GM19395 (cell line): ENCODE measurements around the gene IFI27L1.
A peak's percentile ranks its signal among the peaks of the same experiment; 100 is the strongest.

Source experiments
- ATAC-seq: cut with Tn5 transposase; IDR thresholded peaks from one replicate; pipeline ENCODE4 v1.9.1; 2021; ENCODE audit warnings: mild to moderate bottlenecking, moderate library complexity; ENCODE audit not compliant: unreplicated experiment

Gene IFI27L1

GRCh38 chr14:94080621-94081385 lies at the start of gene IFI27L1, which contains the start of gene DDX24:
TSS of gene IFI27L1 (plus strand) at chr14:94081310. CDS start at chr14:94096938, 15,628 bp downstream.
TSS of gene DDX24 (minus strand) at chr14:94081202. CDS start at chr14:94079742, 1,460 bp downstream.
- peak; percentile 99 for ATAC-seq

GRCh38 chr14:94031883-94032279 lies 49.2 kb upstream of the IFI27L1 start:
- ATAC-seq, result no peak

GRCh38 chr14:94034886-94035285 lies 46.2 kb upstream of the IFI27L1 start:
- ATAC-seq, result no peak

- ATAC-seq, result peak; percentile 96
These were observed 44.6 kb upstream of the IFI27L1 start for GRCh38 chr14:94036313-94037167.

- no peak for ATAC-seq
These were observed 43.2 kb upstream of the IFI27L1 start for GRCh38 chr14:94037954-94038353.

- no peak for ATAC-seq
These were observed 42.6 kb upstream of the IFI27L1 start for GRCh38 chr14:94038510-94038909.

GRCh38 chr14:94038921-94039629 lies 42.0 kb upstream of the IFI27L1 start:
- no peak for ATAC-seq

GRCh38 chr14:94040247-94040646 lies 40.9 kb upstream of the IFI27L1 start:
- no peak for ATAC-seq

- no peak for ATAC-seq
These were observed 40.3 kb upstream of the IFI27L1 start for GRCh38 chr14:94040796-94041195.

- no peak for ATAC-seq
These were observed 39.4 kb upstream of the IFI27L1 start for GRCh38 chr14:94041551-94042346.

- ATAC-seq, result no peak
These were observed 38.5 kb upstream of the IFI27L1 start for GRCh38 chr14:94042433-94043091.

- no peak for ATAC-seq
These were observed 37.9 kb upstream of the IFI27L1 start for GRCh38 chr14:94043111-94043755.

GRCh38 chr14:94043756-94044475 lies 37.2 kb upstream of the IFI27L1 start:
- ATAC-seq, result no peak

GRCh38 chr14:94044476-94045091 lies 36.5 kb upstream of the IFI27L1 start:
- no peak for ATAC-seq

- no peak for ATAC-seq
These were observed 36.0 kb upstream of the IFI27L1 start for GRCh38 chr14:94045101-94045500.

- ATAC-seq, result no peak
These were observed 35.4 kb upstream of the IFI27L1 start for GRCh38 chr14:94045563-94046345.

- ATAC-seq, result no peak
These were observed 34.3 kb upstream of the IFI27L1 start for GRCh38 chr14:94046696-94047250.
